ENCODE results near the gene SLC9A8.

Gene SLC9A8

GRCh38 chr20:49814057-49814694, 1.5 kb downstream of the SLC9A8 start:
- DNase-seq: no peak

GRCh38 chr20:49818816-49819215, 6.2 kb downstream of the SLC9A8 start:
- DNase-seq: no peak

GRCh38 chr20:49819702-49820101, 7.1 kb downstream of the SLC9A8 start:
- DNase-seq: no peak

GRCh38 chr20:49821381-49821780, 8.8 kb downstream of the SLC9A8 start:
- no peak for DNase-seq

- no peak for DNase-seq
Measured at GRCh38 chr20:49821870-49822331, 9.3 kb downstream of the SLC9A8 start.

GRCh38 chr20:49823152-49823847, 10.7 kb downstream of the SLC9A8 start:
- no peak for DNase-seq

- no peak for DNase-seq
Measured at GRCh38 chr20:49824206-49824605, 11.6 kb downstream of the SLC9A8 start.

- no peak for DNase-seq
Measured at GRCh38 chr20:49825521-49826033, 12.9 kb downstream of the SLC9A8 start.

- DNase-seq: no peak
Measured at GRCh38 chr20:49831022-49831769, 18.6 kb downstream of the SLC9A8 start.

GRCh38 chr20:49831770-49832631, 19.4 kb downstream of the SLC9A8 start:
- no peak for DNase-seq

GRCh38 chr20:49832632-49833327, 20.2 kb downstream of the SLC9A8 start:
- DNase-seq: no peak

- no peak for DNase-seq
Measured at GRCh38 chr20:49833483-49833882, 20.9 kb downstream of the SLC9A8 start.

GRCh38 chr20:49835031-49835430, 22.4 kb downstream of the SLC9A8 start:
- DNase-seq: no peak

- no peak for DNase-seq
Measured at GRCh38 chr20:49838546-49838945, 25.9 kb downstream of the SLC9A8 start.

GRCh38 chr20:49843139-49843538, 30.5 kb downstream of the SLC9A8 start:
- DNase-seq: no peak

- DNase-seq: no peak
Measured at GRCh38 chr20:49843770-49844380, 31.2 kb downstream of the SLC9A8 start.

- DNase-seq: no peak
Measured at GRCh38 chr20:49845060-49845459, 32.4 kb downstream of the SLC9A8 start.

GRCh38 chr20:49846206-49846807, 33.7 kb downstream of the SLC9A8 start:
- DNase-seq: peak; percentile 30

GRCh38 chr20:49850463-49851230, 38.0 kb downstream of the SLC9A8 start:
- no peak for DNase-seq

GRCh38 chr20:49851231-49851705, 38.6 kb downstream of the SLC9A8 start:
- no peak for DNase-seq

Data from stimulated activated naive CD4-positive, alpha-beta T cell treated with Interleukin-2 at 50 U/mL for 16 hours (primary cell).